HG03066 (cell line): ENCODE results near the gene LENEP.

Experiments
- ATAC-seq: cut with Tn5 transposase; IDR thresholded peaks from one replicate; pipeline ENCODE4 v1.9.1; 2021; ENCODE audit warnings: low read depth; ENCODE audit not compliant: unreplicated experiment

The LENEP gene

DNA sequence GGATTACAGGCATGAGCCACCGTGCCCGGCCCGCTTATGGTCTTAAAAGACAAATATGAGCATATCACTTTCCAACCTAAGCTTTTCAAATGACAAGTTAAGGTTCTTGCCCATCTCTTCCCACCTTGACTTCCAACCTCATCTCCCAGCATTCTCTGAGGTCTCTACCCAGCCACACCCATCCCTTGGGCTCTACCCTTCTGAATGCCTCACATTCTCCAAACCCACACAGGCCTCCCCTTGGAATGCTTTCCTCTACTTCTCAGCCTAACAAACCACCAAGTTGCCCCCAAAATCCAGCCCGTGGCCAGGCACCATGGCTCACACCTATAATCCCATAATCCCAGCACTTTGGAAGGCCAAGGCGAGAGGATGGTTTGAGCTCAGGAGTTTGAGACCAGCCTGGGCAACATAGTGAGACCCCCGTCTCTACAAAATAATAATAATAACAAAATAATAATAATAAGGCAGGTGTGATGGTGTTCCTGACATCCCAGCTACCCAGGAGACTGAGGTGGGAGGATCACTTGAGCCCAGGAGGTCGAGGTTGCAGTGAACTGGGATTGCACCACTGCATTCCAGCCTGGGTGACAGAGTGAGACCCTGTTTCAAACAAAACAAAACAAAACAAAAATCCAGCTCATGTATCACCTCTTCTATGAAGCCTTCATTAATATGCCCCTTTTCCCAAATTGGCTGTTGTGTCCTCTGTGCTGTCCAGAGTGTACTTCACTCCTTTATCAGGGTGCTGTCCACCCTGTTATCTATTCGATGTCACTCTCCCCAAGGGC, 28.9 kb downstream of the LENEP start:
- ATAC-seq, result no peak

DNA sequence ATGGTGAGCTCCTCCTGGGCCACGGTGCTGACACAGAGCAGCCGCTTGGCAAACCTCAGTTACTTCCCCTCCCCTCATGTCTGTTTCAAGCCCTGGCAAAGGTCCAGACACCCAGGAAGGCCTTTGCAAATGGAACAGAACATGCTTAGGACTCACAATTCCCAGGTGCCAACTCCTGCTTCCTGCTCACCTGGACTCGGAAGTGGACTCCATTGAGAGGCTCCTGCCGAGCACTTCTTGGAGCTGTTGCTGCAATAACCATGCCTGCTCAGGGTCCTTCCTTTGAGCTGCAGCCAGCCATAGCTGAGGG, 29.5 kb downstream of the LENEP start:
- no peak for ATAC-seq

DNA sequence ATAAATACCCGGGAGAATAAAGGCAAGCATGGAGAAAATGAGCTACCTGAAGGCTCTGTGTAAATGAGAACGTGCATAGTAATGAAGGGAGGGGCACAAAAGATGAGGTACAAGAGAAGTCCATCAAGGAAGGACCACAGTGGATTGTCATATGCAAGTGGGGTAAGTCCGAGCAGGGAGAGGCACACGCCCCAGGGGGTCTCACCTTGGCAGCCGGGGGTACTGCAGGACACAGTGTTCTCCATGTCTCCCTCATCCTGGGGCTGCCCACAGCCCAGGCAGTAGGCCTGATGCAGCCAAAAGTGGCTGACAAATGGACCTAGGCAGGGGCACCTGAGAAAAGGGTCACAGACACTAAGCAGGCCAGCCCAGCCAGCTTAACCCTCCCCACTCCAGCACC, 30.2 kb downstream of the LENEP start:
- no peak for ATAC-seq

GRCh38 chr1:155024315-155024714, 30.9 kb downstream of the LENEP start:
- no peak for ATAC-seq

DNA sequence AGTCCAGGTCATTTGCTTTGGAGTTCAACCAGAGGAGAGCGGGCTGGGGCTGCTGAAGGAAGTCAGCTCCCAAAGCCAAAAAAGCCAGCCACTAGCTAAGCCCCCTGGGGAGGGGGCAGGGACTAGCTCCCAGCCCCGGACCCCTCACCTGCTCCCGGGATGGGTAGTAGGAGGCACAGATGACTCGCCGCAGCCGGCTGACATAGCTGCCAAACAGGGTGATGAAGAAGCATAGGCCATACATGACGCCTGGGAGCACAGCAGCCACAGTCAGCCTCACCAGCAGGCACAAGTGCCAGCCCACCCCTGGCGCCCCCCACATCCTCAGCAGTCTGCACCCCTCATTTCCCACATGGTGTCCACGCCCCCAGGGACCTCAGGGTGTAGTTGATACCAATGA, 32.8 kb downstream of the LENEP start:
- no peak for ATAC-seq

GRCh38 chr1:155026588-155026987, 33.2 kb downstream of the LENEP start:
- no peak for ATAC-seq

DNA sequence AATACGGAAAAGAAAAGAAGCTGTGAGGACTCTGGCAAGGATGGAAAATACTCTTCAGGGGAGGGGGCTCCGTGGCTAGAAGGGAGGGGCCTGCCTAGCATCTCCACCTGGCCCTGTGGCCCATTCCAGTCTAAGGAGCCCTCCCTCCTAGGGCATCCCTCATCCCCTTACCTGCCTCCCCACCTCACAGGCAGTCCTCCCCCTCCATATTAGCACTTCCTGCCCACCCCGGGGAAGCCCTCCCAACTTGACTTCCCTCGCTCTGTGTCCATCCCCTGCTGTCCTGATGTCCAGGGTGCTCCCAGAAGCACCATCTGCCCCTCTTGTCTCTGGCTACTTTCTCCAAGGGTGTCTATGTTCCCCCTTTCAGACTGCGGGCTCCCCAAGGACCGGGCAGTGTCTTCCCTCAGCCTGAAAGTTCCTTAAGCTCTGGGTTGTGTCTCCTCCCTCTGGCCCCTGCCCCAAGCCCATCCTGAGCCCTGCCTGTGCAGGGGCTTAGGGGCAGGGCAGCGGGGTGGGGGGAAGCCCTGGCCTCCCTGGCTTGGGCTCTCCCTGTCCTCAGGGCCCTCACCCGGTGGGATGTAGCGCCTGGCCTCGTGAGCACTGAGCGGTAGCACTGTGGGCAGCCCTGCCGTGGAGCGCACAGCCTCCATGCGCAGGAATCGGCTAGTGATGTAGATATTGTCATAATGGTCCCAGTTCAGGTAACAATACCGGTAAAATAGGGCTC, 36.3 kb downstream of the LENEP start:
- no peak for ATAC-seq

DNA sequence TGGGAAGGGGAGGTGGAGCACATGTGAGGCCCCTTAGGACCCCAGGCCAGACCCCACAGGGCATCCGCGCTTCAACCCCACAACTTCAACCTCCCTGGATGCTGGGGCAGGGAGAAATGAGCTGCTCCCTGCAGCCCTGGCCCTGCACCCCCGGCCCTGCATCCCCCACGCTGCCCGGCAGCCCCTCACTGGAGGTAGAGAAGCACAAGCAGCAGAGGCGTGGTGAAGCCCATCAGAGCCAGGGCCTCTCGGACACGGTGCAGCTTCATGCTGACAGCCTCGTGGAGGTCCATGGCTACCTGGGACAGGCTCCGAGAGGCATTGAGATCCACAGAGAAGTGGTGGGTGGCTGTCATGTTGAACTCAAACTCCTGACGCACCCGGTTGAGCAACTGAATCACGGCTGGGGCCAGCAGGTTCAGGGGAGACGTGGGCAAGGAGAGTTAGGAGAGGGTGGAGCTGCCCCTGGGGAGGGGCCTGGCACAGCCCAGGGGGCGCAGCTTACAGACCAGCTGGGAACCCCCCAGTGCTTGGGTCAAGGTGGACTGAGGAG, 36.9 kb downstream of the LENEP start:
- ATAC-seq, result no peak

- ATAC-seq, result no peak
Measured at GRCh38 chr1:155030899-155031298, 37.5 kb downstream of the LENEP start.

GRCh38 chr1:155032886-155033285, 39.5 kb downstream of the LENEP start:
- ATAC-seq, result no peak

DNA sequence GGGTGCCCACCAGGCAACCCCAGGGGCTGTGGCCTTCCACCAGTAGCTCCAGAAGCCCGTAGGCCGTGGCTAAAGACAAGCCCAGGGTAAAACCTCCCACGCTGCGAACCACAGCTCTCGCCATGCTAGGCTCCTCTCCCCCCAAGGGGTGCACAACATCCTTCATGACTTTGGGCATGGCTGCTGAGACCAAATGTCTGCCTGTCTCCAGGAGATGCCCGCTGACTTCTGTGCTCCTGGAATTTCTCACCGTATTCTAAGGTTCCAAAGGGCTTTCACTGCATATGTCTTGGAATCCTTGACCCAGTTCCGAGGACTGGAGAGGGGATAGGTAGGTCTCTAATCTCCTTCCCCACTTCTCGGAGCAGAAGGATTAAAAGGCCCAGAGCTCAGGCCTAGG, 40.1 kb downstream of the LENEP start, which contains the start of the genes DCST1 and DCST2:
Gene DCST1, plus strand, starts transcription at position 301 of the 400 bp plus-strand sequence. CDS start 213 bp downstream, outside the sequence.
Gene DCST2, minus strand, starts transcription at position 258 of the 400 bp plus-strand sequence. Its CDS starts 80 bp downstream, at position 178.
- ATAC-seq, result no peak

GRCh38 chr1:155034318-155035208, 41.2 kb downstream of the LENEP start:
- no peak for ATAC-seq

- no peak for ATAC-seq
Measured at GRCh38 chr1:155035936-155036335, 42.5 kb downstream of the LENEP start.

DNA sequence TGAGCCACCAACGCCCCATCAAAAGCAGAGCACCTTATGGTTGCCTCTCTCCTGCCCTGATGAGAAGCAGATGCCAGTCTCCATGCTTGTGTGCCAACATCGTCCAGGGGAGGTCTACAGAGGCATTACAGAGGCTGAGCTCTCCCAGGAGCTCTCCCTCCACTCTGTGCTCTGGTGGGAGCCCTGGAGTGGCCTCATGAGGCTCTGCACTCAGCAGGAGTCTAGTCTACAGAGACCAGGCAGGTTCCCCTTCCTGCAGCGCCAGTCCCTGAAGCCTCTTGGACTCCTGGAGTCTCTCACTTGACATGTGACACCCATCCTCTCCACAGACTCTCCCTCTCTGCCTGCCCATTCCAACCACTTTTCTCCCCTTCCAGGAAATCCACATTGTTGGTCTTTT, 43.7 kb downstream of the LENEP start:
- no peak for ATAC-seq

GRCh38 chr1:155037851-155038441, 44.6 kb downstream of the LENEP start:
- ATAC-seq, result no peak

DNA sequence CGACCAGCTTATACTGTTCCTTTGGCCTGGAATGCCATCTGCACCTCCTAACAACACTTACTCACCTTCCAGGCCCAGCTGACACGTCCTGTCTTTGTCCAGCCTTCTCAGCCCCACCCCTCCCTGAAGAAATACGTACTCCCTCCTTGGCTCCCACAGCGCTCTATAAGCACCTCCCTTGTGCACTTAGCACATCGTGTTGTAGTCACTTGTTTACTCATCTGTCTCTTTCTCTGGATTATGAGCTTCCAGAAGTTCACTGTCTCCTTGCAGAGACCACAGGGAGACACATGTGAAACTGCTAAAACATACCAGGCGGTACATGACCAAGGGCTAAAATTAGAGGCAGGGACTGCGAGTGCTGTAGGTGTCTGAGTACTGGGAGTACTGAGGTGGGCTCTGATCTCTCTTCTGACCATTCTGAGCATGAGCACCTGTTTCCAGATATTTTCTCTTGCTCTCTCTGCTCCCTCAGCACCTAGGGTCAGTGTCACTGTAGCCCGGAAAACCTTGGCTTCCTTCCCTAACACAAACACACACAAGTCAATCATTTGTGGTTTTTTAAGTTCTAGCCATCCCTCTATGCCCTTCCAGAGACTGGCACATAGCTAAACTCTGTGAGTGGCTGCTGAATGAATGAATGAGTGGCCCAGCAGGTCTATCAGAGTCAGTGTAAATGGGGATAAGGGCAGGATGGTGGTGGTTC, 45.4 kb downstream of the LENEP start:
- no peak for ATAC-seq

DNA sequence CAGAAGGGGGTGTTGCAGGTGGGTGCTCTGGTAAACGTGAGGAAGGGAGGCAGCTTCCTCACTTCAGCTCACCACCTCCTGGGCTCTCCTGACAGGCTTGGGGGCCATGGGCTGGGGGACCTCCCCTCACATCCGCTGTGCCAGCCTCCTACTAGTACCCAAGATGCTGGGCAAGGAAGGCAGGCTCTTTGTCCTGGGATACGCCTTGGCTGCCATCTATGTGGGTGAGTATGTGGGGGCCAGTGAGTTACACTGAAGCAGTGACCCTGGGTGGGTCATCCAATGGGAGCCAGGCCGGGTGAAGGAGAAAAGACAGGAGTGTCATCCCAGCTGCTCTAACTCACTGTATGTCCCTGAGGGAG, 45.9 kb downstream of the LENEP start:
- no peak for ATAC-seq

DNA sequence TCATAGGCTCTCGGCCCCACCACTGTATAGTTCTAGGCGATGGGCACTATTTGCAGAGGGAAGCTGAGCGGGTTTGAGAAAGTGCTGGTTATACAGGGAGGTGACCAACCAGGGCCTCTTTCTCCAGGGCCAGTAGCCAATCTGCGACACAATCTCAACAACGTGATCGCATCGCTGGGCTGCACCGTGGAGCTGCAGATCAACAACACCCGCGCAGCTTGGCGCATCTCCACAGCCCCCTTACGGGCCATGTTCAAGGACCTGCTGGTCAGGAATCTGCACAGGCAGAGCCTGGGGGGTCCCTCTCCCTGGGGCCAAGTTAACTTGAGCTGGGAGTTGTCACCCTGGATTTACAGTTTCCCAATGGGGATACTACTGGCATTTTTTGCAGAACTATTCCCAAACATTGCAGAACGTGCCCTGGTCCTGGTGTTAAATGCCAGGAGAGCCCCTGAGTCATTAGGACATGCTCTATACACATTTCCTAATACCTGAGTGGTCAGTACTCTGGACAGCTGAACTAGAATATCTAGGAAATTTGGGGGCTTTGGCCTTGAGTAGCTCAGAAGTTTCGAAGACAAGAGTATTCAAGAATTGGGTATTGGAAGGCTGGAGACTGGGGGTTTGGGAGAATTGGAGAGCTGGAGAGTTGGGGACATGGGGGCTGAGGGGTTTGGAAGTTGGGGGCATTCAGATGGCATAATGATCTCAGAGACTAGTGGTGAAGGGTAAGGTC, 47.1 kb downstream of the LENEP start:
- ATAC-seq, result no peak

- no peak for ATAC-seq
Measured at GRCh38 chr1:155042789-155043188, 49.4 kb downstream of the LENEP start.
